NT2/D1 (cell line): ENCODE results near the gene STX17.

Experiments
- SUZ12 ChIP-seq: IDR thresholded peaks from 2 replicates; pipeline ENCODE4 v1.6.1; 2011; ENCODE audit not compliant: insufficient read length, insufficient read depth; ENCODE audit errors: extremely low read depth
- YY1 ChIP-seq: IDR thresholded peaks from 2 replicates; pipeline ENCODE4 v1.6.1; 2011; ENCODE audit not compliant: insufficient read length, insufficient read depth
- ZNF274 ChIP-seq: IDR thresholded peaks from 2 replicates; pipeline ENCODE4 v1.6.1; 2011; ENCODE audit warnings: mild to moderate bottlenecking, low read depth, low read length

DNA sequence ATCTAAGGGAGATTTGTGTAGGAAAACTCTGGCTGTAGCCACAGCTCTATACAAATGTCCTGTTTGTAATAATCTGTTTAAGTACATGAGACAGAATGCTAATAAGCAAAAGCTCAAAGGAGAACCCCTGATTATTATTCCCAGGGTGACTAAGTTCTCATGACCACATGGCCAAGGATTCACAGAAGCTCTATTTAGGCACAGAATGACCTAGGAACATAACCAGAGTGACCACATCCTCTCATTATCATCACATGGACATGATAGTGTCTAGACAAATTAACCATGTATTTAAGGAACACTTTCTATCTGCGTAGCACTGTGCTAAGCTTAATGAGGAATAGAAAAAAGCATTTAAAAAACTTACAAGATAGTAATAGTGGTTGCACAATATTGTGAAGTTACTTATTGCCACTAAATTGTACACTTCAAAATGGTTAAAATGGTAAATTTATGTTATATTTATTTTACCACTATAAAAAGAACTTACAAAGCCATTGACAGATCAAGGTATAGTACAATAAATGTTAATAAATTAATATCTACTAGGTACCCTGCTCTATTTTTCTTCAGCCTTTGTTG lies 56.3 kb downstream of the STX17 start:
- no peak for TF ChIP-seq SUZ12
- no peak for TF ChIP-seq YY1
- no peak for TF ChIP-seq ZNF274
